HEK293 (cell line): Measurements from ENCODE around the gene DNAJC11.

Experiments
- ZBTB1 ChIP-seq: fragments of 450-650 bp; formaldehyde crosslinking; IDR thresholded peaks from 2 replicates; pipeline ENCODE4 v1.5.1; 2016; ENCODE audit warnings: missing biosample characterization, missing genetic modification characterization
- ZNF184 ChIP-seq: fragments of 450-650 bp; IDR thresholded peaks from 2 replicates; pipeline ENCODE4 v1.5.1; 2018; ENCODE audit warnings: missing biosample characterization, mild to moderate bottlenecking, missing genetic modification characterization
- ZNF23 ChIP-seq: fragments of 450-650 bp; formaldehyde crosslinking; IDR thresholded peaks from 2 replicates; pipeline ENCODE4 v1.5.1; 2016; ENCODE audit warnings: missing biosample characterization, missing genetic modification characterization, borderline replicate concordance
- ZNF398 ChIP-seq: fragments of 450-650 bp; formaldehyde crosslinking; IDR thresholded peaks from 2 replicates; pipeline ENCODE4 v1.5.1; 2017; ENCODE audit warnings: missing biosample characterization, missing genetic modification characterization
- TF ChIP-seq, protein P1 (sequence below): fragments of 450-650 bp; formaldehyde crosslinking; IDR thresholded peaks from 2 replicates; pipeline ENCODE4 v1.5.1; 2016; ENCODE audit warnings: missing biosample characterization, missing genetic modification characterization

DNA sequence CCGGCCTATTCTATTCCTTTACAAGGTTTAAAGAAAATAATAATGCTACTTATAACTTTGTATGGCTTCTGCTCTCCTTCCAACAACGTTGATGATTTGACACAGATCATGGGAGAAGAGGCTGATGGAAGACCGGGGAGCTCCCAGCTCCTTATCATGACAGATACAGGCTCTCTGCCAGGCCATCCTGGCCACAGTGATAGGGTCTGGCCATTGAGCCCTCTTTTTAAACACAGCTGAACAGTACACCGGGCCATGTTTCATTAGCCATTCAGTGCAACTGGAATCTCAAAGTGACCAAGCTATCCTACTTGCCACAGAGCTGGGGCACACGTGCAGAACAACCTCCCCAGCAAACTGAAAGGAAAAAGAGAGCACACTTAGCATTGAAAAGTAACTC lies 34.9 kb downstream of the DNAJC11 start:
- TF ChIP-seq ZNF398 (tag by site-specific recombination) (no peak), ZNF23 (no peak), ZNF184 (tag by site-specific recombination) (no peak), ZBTB1 (tag by site-specific recombination) (no peak)
- TF ChIP-seq, protein P1, sequence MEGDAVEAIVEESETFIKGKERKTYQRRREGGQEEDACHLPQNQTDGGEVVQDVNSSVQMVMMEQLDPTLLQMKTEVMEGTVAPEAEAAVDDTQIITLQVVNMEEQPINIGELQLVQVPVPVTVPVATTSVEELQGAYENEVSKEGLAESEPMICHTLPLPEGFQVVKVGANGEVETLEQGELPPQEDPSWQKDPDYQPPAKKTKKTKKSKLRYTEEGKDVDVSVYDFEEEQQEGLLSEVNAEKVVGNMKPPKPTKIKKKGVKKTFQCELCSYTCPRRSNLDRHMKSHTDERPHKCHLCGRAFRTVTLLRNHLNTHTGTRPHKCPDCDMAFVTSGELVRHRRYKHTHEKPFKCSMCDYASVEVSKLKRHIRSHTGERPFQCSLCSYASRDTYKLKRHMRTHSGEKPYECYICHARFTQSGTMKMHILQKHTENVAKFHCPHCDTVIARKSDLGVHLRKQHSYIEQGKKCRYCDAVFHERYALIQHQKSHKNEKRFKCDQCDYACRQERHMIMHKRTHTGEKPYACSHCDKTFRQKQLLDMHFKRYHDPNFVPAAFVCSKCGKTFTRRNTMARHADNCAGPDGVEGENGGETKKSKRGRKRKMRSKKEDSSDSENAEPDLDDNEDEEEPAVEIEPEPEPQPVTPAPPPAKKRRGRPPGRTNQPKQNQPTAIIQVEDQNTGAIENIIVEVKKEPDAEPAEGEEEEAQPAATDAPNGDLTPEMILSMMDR (tag by site-specific recombination) = no peak
